Neural progenitor cell (in vitro differentiated cells): ENCODE data around the gene STK11IP.

Experiments used
- CTCF ChIP-seq: fragments of 200-600 bp; sonication (generic); IDR thresholded peaks from 2 replicates; pipeline ENCODE4 v1.5.1; 2017; ENCODE audit warnings: antibody characterized with exemption, mild to moderate bottlenecking
- EZH2 ChIP-seq: fragments of 200-600 bp; sonication (generic); IDR thresholded peaks from 2 replicates; pipeline ENCODE4 v1.6.1; 2017; ENCODE audit warnings: antibody characterized with exemption, mild to moderate bottlenecking, moderate library complexity
- EZH2phosphoT487 ChIP-seq: fragments of 200-600 bp; sonication (generic); IDR thresholded peaks from 2 replicates; pipeline ENCODE4 v1.6.1; 2017; ENCODE audit warnings: antibody characterized with exemption

- no peak for TF ChIP-seq CTCF
- TF ChIP-seq EZH2, result no peak
- no peak for TF ChIP-seq EZH2phosphoT487
These were observed 37.5 kb downstream of the STK11IP start for GRCh38 chr2:219634951-219635751.
